HepG2 (cell line): ENCODE measurements around the gene SELENOV. TPM values are rescaled to one million over a fixed set of nuclear protein-coding genes. Genes with fewer than 3 reads are reported as not detected.

ENCODE experiments used
- ATAC-seq: fragments of 200-7000 bp; cut with Tn5 transposase; 3 replicates; pipeline ENCODE4 v1.9.1; 2020; ENCODE audit warnings: mild to moderate bottlenecking, moderate library complexity
- BruUV-seq: library from RNA; stranded (reverse); fragments of 400-500 nt; replicated peaks from 2 replicates; lab custom pipeline; 2021; lab: Mats Ljungman, UMichigan
- CTCF ChIA-PET: fragments of 300-600 bp; formaldehyde crosslinking; extraction: SDS; loops from one replicate; lab custom pipeline; 2021; ENCODE audit warnings: low total read pairs, inconsistent platforms, low intra/inter-chr PET ratio; lab: Yijun Ruan, JAX
- POLR2A ChIA-PET: fragments of 350-600 bp; sonication (Branson Sonifier 250); formaldehyde crosslinking; loops from one replicate; lab custom pipeline; 2020; ENCODE audit warnings: antibody characterized with exemption, inconsistent platforms; lab: Yijun Ruan, JAX
- DNase-seq: peaks from one replicate; pipeline ENCODE4 v3.0.0-alpha.2; 2015; ENCODE audit warnings: low spot score
- FAIRE-seq: peaks from 3 replicates; lab custom pipeline; 2011; peaks lifted over from hg19 to GRCh38; lab: Jason Lieb, UNC
- H2AFZ ChIP-seq: one replicate; pipeline ENCODE4 v1.6.1; 2011; ENCODE audit warnings: low read length, inconsistent platforms
- H3K27ac ChIP-seq: fragments of 300-600 bp; 3 replicates; pipeline ENCODE4 v1.8.0; 2011; ENCODE audit warnings: mixed run types, mild to moderate bottlenecking, mixed read lengths, low read length, inconsistent platforms; ENCODE audit not compliant: insufficient read depth; ENCODE audit errors: extremely low read length
- H3K27me3 ChIP-seq, 2 experiments: fragments of 200-600 bp in 1 of 2; 2 replicates in 1 of 2; 3 replicates in 1 of 2; pipeline versions ENCODE4 v1.6.0 to v1.8.0; 2011; ENCODE audit warnings: low read length in 2 of 2, mild to moderate bottlenecking in 2 of 2, moderate library complexity in 2 of 2, inconsistent platforms in 1 of 2; ENCODE audit not compliant: insufficient read depth in 2 of 2, control insufficient read depth in 1 of 2
- H3K36me3 ChIP-seq, 2 experiments: fragments of 200-600 bp in 1 of 2; replicated peaks in 1 of 2; 2 replicates in 1 of 2; 3 replicates in 1 of 2; pipeline versions ENCODE4 v1.5.1 to v1.8.0; 2011; ENCODE audit warnings: low read length in 2 of 2, inconsistent platforms in 1 of 2; ENCODE audit not compliant: insufficient read depth in 2 of 2, control insufficient read depth in 1 of 2
- H3K4me1 ChIP-seq: 2 replicates; pipeline ENCODE4 v1.5.1; 2012; ENCODE audit warnings: low read length, inconsistent platforms; ENCODE audit not compliant: insufficient read depth
- H3K4me2 ChIP-seq: 2 replicates; pipeline ENCODE4 v1.6.0; 2011; ENCODE audit warnings: low read depth, low read length, inconsistent platforms
- H3K4me3 ChIP-seq, 3 experiments: fragments of 200-600 bp in 1 of 3; sonication (generic), shearing (Covaris generic) in 1 of 3; replicated peaks in 1 of 3; 2 replicates each; pipeline ENCODE4 v1.5.1; 2011 to 2016; ENCODE audit warnings: low read length in 3 of 3, inconsistent platforms in 2 of 3, low read depth in 2 of 3, mild to moderate bottlenecking in 2 of 3, control low read depth in 1 of 3, mixed read lengths in 1 of 3; ENCODE audit not compliant: insufficient read depth in 1 of 3
- H3K79me2 ChIP-seq: one replicate; pipeline ENCODE4 v1.6.1; 2011; ENCODE audit warnings: low read length, inconsistent platforms; ENCODE audit not compliant: insufficient read depth
- H3K9ac ChIP-seq: 2 replicates; pipeline ENCODE4 v1.6.0; 2011; ENCODE audit warnings: mild to moderate bottlenecking, low read depth, low read length, inconsistent platforms; ENCODE audit not compliant: insufficient read depth
- H3K9me3 ChIP-seq: 2 replicates; pipeline ENCODE4 v1.5.1; 2012; ENCODE audit warnings: mild to moderate bottlenecking, low read length
- H4K20me1 ChIP-seq: 2 replicates; pipeline ENCODE4 v1.6.0; 2011; ENCODE audit warnings: inconsistent platforms, mild to moderate bottlenecking, low read length, moderate library complexity; ENCODE audit not compliant: insufficient read depth
- CBX5 ChIP-seq: sonication (generic); formaldehyde crosslinking; IDR thresholded peaks from 2 replicates; pipeline ENCODE4 v1.4.0; 2020; ENCODE audit warnings: missing genetic modification reagents, borderline replicate concordance
- GTF3A ChIP-seq: sonication (generic); formaldehyde crosslinking; conservative IDR thresholded peaks from 2 replicates; pipeline ENCODE4 v1.4.0; 2020; ENCODE audit warnings: mild to moderate bottlenecking, missing genetic modification reagents
- HNF1A ChIP-seq, 2 experiments: sonication (generic) in 1 of 2; formaldehyde crosslinking in 1 of 2; IDR thresholded peaks; 2 replicates each; pipeline versions ENCODE4 v1.4.0 to v1.6.1; 2016 to 2020; ENCODE audit warnings: borderline replicate concordance in 1 of 2, low read depth in 1 of 2, mild to moderate bottlenecking in 1 of 2, missing genetic modification reagents in 1 of 2
- PHF21A ChIP-seq: sonication (generic); formaldehyde crosslinking; IDR thresholded peaks from 2 replicates; pipeline ENCODE4 v1.5.0; 2020; ENCODE audit warnings: mild to moderate bottlenecking, missing genetic modification reagents
- RFXAP ChIP-seq: sonication (generic); formaldehyde crosslinking; IDR thresholded peaks from 2 replicates; pipeline ENCODE4 v1.4.0; 2020; ENCODE audit warnings: missing genetic modification reagents, borderline replicate concordance
- ZNF263 ChIP-seq: sonication (generic); formaldehyde crosslinking; IDR thresholded peaks from 2 replicates; pipeline ENCODE4 v1.4.0; 2020; ENCODE audit warnings: missing genetic modification reagents
- ZNF383 ChIP-seq: sonication (generic); formaldehyde crosslinking; IDR thresholded peaks from 2 replicates; pipeline ENCODE4 v1.4.0; 2020; ENCODE audit warnings: missing genetic modification reagents, mild to moderate bottlenecking, borderline replicate concordance
- ZNF605 ChIP-seq: sonication (generic); formaldehyde crosslinking; IDR thresholded peaks from 2 replicates; pipeline ENCODE4 v1.8.0; 2022; ENCODE audit warnings: mild to moderate bottlenecking, missing genetic modification reagents
- ZNF672 ChIP-seq: sonication (generic); formaldehyde crosslinking; IDR thresholded peaks from 2 replicates; pipeline ENCODE4 v1.8.1; 2022; ENCODE audit warnings: missing genetic modification reagents
- ZSCAN20 ChIP-seq: sonication (generic); formaldehyde crosslinking; IDR thresholded peaks from 2 replicates; pipeline ENCODE4 v1.4.0; 2020; ENCODE audit warnings: missing genetic modification reagents, mild to moderate bottlenecking, borderline replicate concordance
- ZZZ3 ChIP-seq: sonication (generic); formaldehyde crosslinking; IDR thresholded peaks from 2 replicates; pipeline ENCODE4 v1.4.0; 2020; ENCODE audit warnings: missing genetic modification reagents, mild to moderate bottlenecking, borderline replicate concordance
- WGBS: methylation state at CpG from one replicate; pipeline ENCODE4 v1.1.6; 2017; ENCODE audit warnings: low lambda C conversion rate; 5-methylcytosine and 5-hydroxymethylcytosine counted together
- in situ Hi-C: cut with HindIII; loops from 2 replicates; pipeline ENCODE4 v1.10.0; 2017; ENCODE audit warnings: low pct_unique_long_range_greater_than_20kb; ENCODE audit not compliant: extremely low pct_ligation_motif_present
- intact Hi-C: fragments of 100-400 bp; cut with micrococcal nuclease; formaldehyde crosslinking; loops from one replicate; pipeline ENCODE4 v1.10.0; 2022; ENCODE audit not compliant: unreplicated experiment
- polyA plus RNA-seq, 8 experiments: library from polyadenylated mRNA; depleted of rRNA in 3 of 8; stranded (reverse) in 7 of 8; unstranded in 1 of 8; fragments of >200 nt; fragmentation: Illumina TruSeq in 4 of 8; extraction: Trizol in 4 of 8; gene quantifications; 2 replicates each; pipeline versions ENCODE4 v1.2.1 to v1.2.3, GENCODE V29; 2011 to 2016; ENCODE audit warnings: low read depth in 4 of 8, missing spikeins in 1 of 8, mixed read lengths in 1 of 8; ENCODE audit not compliant: insufficient read depth in 1 of 8
- total RNA-seq, 5 experiments: library from RNA; depleted of rRNA; stranded (reverse); fragments of >200 nt; fragmentation: Illumina TruSeq; extraction: Trizol; gene quantifications; 2 replicates each; pipeline ENCODE4 v1.2.3, GENCODE V29; 2016; ENCODE audit warnings: low read depth in 1 of 5
- TF ChIP-seq, protein P1 (sequence below): IDR thresholded peaks from 2 replicates; pipeline ENCODE4 v1.6.1; 2012; ENCODE audit warnings: inconsistent platforms
- TF ChIP-seq, protein P2 (sequence below): fragments of 450-650 bp; IDR thresholded peaks from 2 replicates; pipeline ENCODE4 v1.6.1; 2017

The SELENOV gene
- total and polyA plus RNA-seq, 2 of the 13 experiments (the other 11 are each of a cell fraction or from before 2014, with no cell fraction given): not detected

DNA sequence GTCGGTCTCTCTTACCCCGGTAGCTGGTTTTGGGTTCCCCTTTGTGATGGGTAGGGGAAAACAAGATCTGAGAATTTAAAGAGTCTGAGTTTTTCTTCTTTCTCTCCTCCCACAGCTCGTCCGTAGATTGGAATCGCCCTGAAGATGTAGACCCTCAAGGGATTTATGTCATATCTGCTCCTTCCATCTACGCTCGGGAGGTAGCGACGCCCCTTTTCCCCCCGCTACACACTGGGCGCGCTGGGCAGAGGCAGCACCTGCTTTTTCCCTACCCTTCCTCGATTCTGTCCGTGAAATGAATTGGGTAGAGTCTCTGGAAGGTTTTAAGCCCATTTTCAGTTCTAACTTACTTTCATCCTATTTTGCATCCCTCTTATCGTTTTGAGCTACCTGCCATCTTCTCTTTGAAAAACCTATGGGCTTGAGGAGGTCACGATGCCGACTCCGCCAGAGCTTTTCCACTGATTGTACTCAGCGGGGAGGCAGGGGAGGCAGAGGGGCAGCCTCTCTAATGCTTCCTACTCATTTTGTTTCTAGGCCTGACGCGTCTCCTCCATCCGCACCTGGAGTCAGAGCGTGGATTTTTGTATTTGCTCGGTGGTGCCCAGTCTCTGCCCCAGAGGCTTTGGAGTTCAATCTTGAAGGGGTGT is 7.1 kb upstream of the SELENOV start:
- H3K36me3 ChIP-seq: no peaks in the 10 kb centered on the region
- peak overlapping the region in 2 of 3 experiments; percentile 56 to 68; a peak in 4 of 6 replicates for H3K4me3 ChIP-seq
- in situ Hi-C loops: no loop called here
- DNase-seq (no peak), FAIRE-seq (no peak), ATAC-seq (no peak)
- no peaks in the 10 kb centered on the region for H3K79me2 ChIP-seq
- H3K27me3 ChIP-seq: peaks cover 16 to 53% of the 10 kb centered on the region in 2 experiments
- no peak overlapping the region for H3K9ac ChIP-seq
- no peaks in the 10 kb centered on the region for H4K20me1 ChIP-seq
- CTCF ChIA-PET: no interaction called here
- POLR2A ChIA-PET: interaction anchor here (1.6 kb wide), 1 partner anchor 63 kb away, joined by 3 read pairs; the partner anchor contains the start of gene SUPT5H
- no peak overlapping the region for H3K27ac ChIP-seq
- peak overlapping the region; percentile 70 for H3K4me2 ChIP-seq
- intact Hi-C loops: no loop called here
- WGBS: 38% methylated on average over 24 of the region's 24 CpGs
- no TSS peak for BruUV-seq
- H3K9me3 ChIP-seq: no peaks in the 10 kb centered on the region
- no peak overlapping the region for H2AFZ ChIP-seq
- H3K4me1 ChIP-seq: peaks cover 25% of the 10 kb centered on the region
- no peak for TF ChIP-seq ZNF672 (CRISPR knock-in tag)
- TF ChIP-seq CBX5 (CRISPR knock-in tag): no peak
- TF ChIP-seq HNF1A (IDR thresholded peaks at IDR 0.05; ENCODE audit: low read depth): no peak
- no peak for TF ChIP-seq HNF1A (CRISPR knock-in tag; IDR thresholded peaks at IDR 0.05; ENCODE audit: borderline replicate concordance)
- no peak for TF ChIP-seq ZSCAN20 (CRISPR knock-in tag)
- no peak for TF ChIP-seq PHF21A (CRISPR knock-in tag)
- 0 out of 2 replicates have a peak, but pooled peaks have one; percentile 13 for TF ChIP-seq ZNF605 (CRISPR knock-in tag)
- TF ChIP-seq GTF3A (CRISPR knock-in tag): no peak
- TF ChIP-seq ZNF263 (CRISPR knock-in tag): no peak
- no peak for TF ChIP-seq ZNF383 (CRISPR knock-in tag)
- TF ChIP-seq RFXAP (CRISPR knock-in tag): no peak
- TF ChIP-seq, protein P1, sequence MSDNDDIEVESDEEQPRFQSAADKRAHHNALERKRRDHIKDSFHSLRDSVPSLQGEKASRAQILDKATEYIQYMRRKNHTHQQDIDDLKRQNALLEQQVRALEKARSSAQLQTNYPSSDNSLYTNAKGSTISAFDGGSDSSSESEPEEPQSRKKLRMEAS: no peak
- TF ChIP-seq, protein P2, sequence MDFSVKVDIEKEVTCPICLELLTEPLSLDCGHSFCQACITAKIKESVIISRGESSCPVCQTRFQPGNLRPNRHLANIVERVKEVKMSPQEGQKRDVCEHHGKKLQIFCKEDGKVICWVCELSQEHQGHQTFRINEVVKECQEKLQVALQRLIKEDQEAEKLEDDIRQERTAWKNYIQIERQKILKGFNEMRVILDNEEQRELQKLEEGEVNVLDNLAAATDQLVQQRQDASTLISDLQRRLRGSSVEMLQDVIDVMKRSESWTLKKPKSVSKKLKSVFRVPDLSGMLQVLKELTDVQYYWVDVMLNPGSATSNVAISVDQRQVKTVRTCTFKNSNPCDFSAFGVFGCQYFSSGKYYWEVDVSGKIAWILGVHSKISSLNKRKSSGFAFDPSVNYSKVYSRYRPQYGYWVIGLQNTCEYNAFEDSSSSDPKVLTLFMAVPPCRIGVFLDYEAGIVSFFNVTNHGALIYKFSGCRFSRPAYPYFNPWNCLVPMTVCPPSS: no peak
- no peak for TF ChIP-seq ZZZ3 (CRISPR knock-in tag)
